Middle frontal gyrus (tissue), 1 donor: ENCODE results near the gene LCE2C.

ENCODE experiments used
- DNase-seq: peaks from one replicate; pipeline ENCODE4 v3.0.0-alpha.2; 2015; ENCODE audit warnings: low spot score; ENCODE audit errors: extremely low spot score

LCE2C gene

DNA sequence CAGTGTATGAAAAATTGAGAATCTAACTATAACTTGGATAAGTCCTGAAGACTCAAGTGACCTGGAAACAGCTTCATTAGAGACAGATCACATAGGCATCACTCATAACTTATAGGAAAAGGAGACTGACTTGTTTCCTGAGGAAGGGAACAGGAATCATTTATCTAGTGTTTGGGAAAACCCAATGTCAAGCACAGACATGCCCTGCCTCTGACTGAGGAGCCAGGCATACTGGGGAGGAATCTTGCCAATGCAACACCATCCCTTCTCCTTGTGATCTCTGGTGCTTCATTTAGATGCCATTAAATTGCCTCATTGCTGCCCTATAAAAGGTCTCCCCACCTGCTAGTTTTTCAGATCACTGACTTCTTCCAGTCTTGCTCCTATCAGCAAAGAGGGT, 43.2 kb downstream of the LCE2C start:
- DNase-seq = no peak

DNA sequence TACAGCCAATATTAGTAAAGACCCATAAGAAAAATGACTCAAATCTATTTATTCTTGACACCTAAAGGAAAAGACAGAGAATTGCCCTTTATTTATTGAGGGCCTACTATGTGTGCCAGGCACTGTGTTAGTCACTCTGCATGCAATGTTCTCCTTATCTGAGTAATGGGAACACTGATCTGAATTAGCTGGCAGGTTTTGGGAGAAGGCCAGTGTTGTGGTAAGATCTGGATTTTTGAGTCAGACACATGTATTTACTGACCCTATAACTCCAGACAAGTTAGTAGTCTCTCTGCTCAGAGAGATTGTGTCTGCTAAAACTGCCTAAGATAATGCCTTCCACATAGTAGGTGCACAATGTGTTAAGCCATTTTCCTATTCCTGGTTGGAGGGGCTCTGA, 50.2 kb downstream of the LCE2C start:
- DNase-seq = no peak
